HG03520 (cell line): Measurements from ENCODE around the gene BEST3.
"Not testable (repeated sequence)": the region's sequence is repeated elsewhere in the genome, so short reads cannot be mapped to it uniquely, and the experiment has no call there.

ENCODE experiments used
- ATAC-seq: cut with Tn5 transposase; IDR thresholded peaks from one replicate; pipeline ENCODE4 v1.9.1; 2021; ENCODE audit warnings: mild to moderate bottlenecking, moderate library complexity; ENCODE audit not compliant: unreplicated experiment

BEST3 gene

DNA sequence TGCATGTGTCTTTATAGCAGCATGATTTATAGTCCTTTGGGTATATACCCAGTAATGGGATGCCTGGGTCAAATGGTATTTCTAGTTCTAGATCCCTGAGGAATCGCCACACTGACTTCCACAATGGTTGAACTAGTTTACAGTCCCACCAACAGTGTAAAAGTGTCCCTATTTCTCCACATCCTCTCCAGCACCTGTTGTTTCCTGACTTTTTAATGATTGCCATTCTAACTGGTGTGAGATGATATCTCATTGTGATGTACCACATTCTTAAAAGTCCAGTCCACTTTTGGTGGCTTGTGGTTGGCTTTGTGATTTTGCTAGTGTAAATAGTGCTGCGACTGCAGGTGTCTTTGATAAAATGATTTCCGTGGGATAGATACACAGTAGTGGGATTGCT, 94.8 kb downstream of the BEST3 start:
- ATAC-seq, result not testable (repeated sequence)
